ENCODE results near the gene IL17B. TPM values are rescaled to one million over a fixed set of nuclear protein-coding genes. Genes with fewer than 3 reads are reported as not detected.
A peak's percentile ranks its signal among the peaks of the same experiment; 100 is the strongest.

IL17B gene
- total and polyA plus RNA-seq, 2 of the 13 experiments (the other 11 are each of a cell fraction or from before 2014, with no cell fraction given): 0.29 to 2.6 TPM

GRCh38 chr5:149406203-149406978 is 27.3 kb upstream of the IL17B start:
- Histone ChIP-seq H2AFZ (ENCODE audit: low read length) (no peak overlapping the region), H3K9ac (ENCODE audit: insufficient read depth, low read depth, low read length) (no peak overlapping the region), H3K27ac (ENCODE audit: extremely low read length, insufficient read depth, low read length) (no peak overlapping the region), H4K20me1 (ENCODE audit: insufficient read depth, low read length) (no peaks in the 10 kb centered on the region), H3K36me3 (replicated peaks in 1 of 2; ENCODE audit: control insufficient read depth in 1 of 2, insufficient read depth in 2 of 2, low read length in 2 of 2) (no peaks in the 10 kb centered on the region), H3K4me1 (ENCODE audit: insufficient read depth, low read length) (peaks cover 78% of the 10 kb centered on the region), H3K79me2 (ENCODE audit: insufficient read depth, low read length) (no peaks in the 10 kb centered on the region), H3K9me3 (ENCODE audit: low read length) (no peaks in the 10 kb centered on the region), H3K4me2 (ENCODE audit: low read depth, low read length) (no peak overlapping the region; the same call in 1 of the 2 replicates), H3K27me3 (ENCODE audit: control insufficient read depth in 1 of 2, insufficient read depth in 2 of 2, low read length in 2 of 2) (peaks cover 0 to 22% of the 10 kb centered on the region in 2 experiments; a peak in 2 of 5 replicates), H3K4me3 (replicated peaks in 1 of 3; ENCODE audit: insufficient read depth in 1 of 3, low read depth in 2 of 3, low read length in 3 of 3) (no peak overlapping the region)
- ChIA-PET POLR2A (no interaction called here), CTCF (ENCODE audit: low intra/inter-chr PET ratio, low total read pairs) (no interaction called here)
- intact Hi-C loops (cut with micrococcal nuclease; ENCODE audit: unreplicated experiment): no loop called here
- DNase-seq (ENCODE audit: low spot score): no peak
- in situ Hi-C loops (cut with HindIII; ENCODE audit: extremely low pct_ligation_motif_present, low pct_unique_long_range_greater_than_20kb): no loop called here
- no peak for FAIRE-seq
- WGBS (ENCODE audit: low lambda C conversion rate): 40% methylated on average over 5 of the region's 9 CpGs
- no TSS peak for BruUV-seq (replicated peaks)
- ATAC-seq: no peak
- TF ChIP-seq ZNF33A (CRISPR knock-in tag; IDR thresholded peaks at IDR 0.05; ENCODE audit: borderline replicate concordance) (no peak), NFYB (CRISPR knock-in tag; IDR thresholded peaks at IDR 0.05) (0 out of 2 replicates have a peak, but pooled peaks have one; percentile 20)

GRCh38 chr5:149405550-149406202 is 26.6 kb upstream of the IL17B start:
- no peaks in the 10 kb centered on the region for H3K36me3 ChIP-seq (replicated peaks in 1 of 2; ENCODE audit: control insufficient read depth in 1 of 2, insufficient read depth in 2 of 2, low read length in 2 of 2)
- H3K9me3 ChIP-seq (ENCODE audit: low read length): no peaks in the 10 kb centered on the region
- peaks cover 0 to 22% of the 10 kb centered on the region in 2 experiments; a peak in 2 of 5 replicates for H3K27me3 ChIP-seq (ENCODE audit: control insufficient read depth in 1 of 2, insufficient read depth in 2 of 2, low read length in 2 of 2)
- POLR2A ChIA-PET: interaction anchor here (1.3 kb wide), 1 partner anchor 8 kb away, joined by 3 read pairs; no protein-coding TSS in a partner anchor
- intact Hi-C loops (cut with micrococcal nuclease; ENCODE audit: unreplicated experiment): no loop called here
- H3K9ac ChIP-seq (ENCODE audit: insufficient read depth, low read depth, low read length): no peak overlapping the region
- no peak for DNase-seq (ENCODE audit: low spot score)
- H4K20me1 ChIP-seq (ENCODE audit: insufficient read depth, low read length): no peaks in the 10 kb centered on the region
- in situ Hi-C loops (cut with HindIII; ENCODE audit: extremely low pct_ligation_motif_present, low pct_unique_long_range_greater_than_20kb): no loop called here
- H3K27ac ChIP-seq (ENCODE audit: extremely low read length, insufficient read depth, low read length): no peak overlapping the region
- H3K4me1 ChIP-seq (ENCODE audit: insufficient read depth, low read length): peaks cover 74% of the 10 kb centered on the region
- BruUV-seq (replicated peaks): no TSS peak
- no peak for FAIRE-seq
- peak overlapping the region in 1 of 3 experiments; percentile 62; a peak in 1 of 6 replicates for H3K4me3 ChIP-seq (replicated peaks in 1 of 3; ENCODE audit: insufficient read depth in 1 of 3, low read depth in 2 of 3, low read length in 3 of 3)
- WGBS (ENCODE audit: low lambda C conversion rate): 72% methylated on average over 9 of the region's 16 CpGs
- CTCF ChIA-PET (ENCODE audit: low intra/inter-chr PET ratio, low total read pairs): no interaction called here
- H2AFZ ChIP-seq (ENCODE audit: low read length): no peak overlapping the region
- no peaks in the 10 kb centered on the region for H3K79me2 ChIP-seq (ENCODE audit: insufficient read depth, low read length)
- H3K4me2 ChIP-seq (ENCODE audit: low read depth, low read length): peak overlapping the region; percentile 81
- ATAC-seq: peak; percentile 12
- TF ChIP-seq ZSCAN21 (CRISPR knock-in tag; IDR thresholded peaks at IDR 0.05; ENCODE audit: borderline replicate concordance) (no peak), MIXL1 (CRISPR knock-in tag; IDR thresholded peaks at IDR 0.05) (no peak), ZNF263 (CRISPR knock-in tag; IDR thresholded peaks at IDR 0.05) (no peak), TFDP1 (CRISPR knock-in tag; IDR thresholded peaks at IDR 0.05; ENCODE audit: borderline replicate concordance) (no peak), ZNF782 (CRISPR knock-in tag; IDR thresholded peaks at IDR 0.05; ENCODE audit: borderline replicate concordance) (0 out of 2 replicates have a peak, but pooled peaks have one; percentile 0), PITX1 (CRISPR knock-in tag; IDR thresholded peaks at IDR 0.05) (peak; percentile 22; the same call in 1 of the 2 replicates), PRDM4 (CRISPR knock-in tag; IDR thresholded peaks at IDR 0.05; ENCODE audit: borderline replicate concordance) (no peak), KDM4B (CRISPR knock-in tag; IDR thresholded peaks at IDR 0.05) (no peak)
